ENCODE results near the gene SHTN1.

The SHTN1 gene

GRCh38 chr10:116907245-116907987 is 97.6 kb downstream of the SHTN1 start:
- TF ChIP-seq CTCF (IDR thresholded peaks at IDR 0.05; ENCODE audit: extremely low read depth, insufficient read depth, missing control alignments) = no peak
- in situ Hi-C loops (cut with MboI; ENCODE audit: low pct_unique_long_range_greater_than_20kb, low sequenced_read_pairs, unreplicated experiment) = no loop called here
- no peak for DNase-seq (ENCODE audit: low spot score)

GRCh38 chr10:116905845-116906210 is 99.2 kb downstream of the SHTN1 start:
- DNase-seq (ENCODE audit: low spot score) = no peak
- in situ Hi-C loops (cut with MboI; ENCODE audit: low pct_unique_long_range_greater_than_20kb, low sequenced_read_pairs, unreplicated experiment) = no loop called here

GRCh38 chr10:116899626-116900025 is 105.4 kb downstream of the SHTN1 start:
- in situ Hi-C loops (cut with MboI; ENCODE audit: low pct_unique_long_range_greater_than_20kb, low sequenced_read_pairs, unreplicated experiment) = no loop called here
- no peak for DNase-seq (ENCODE audit: low spot score)
- TF ChIP-seq CTCF (IDR thresholded peaks at IDR 0.05; ENCODE audit: extremely low read depth, insufficient read depth, missing control alignments) = no peak

More at GRCh38 chr10:116905845-116906210, 99.2 kb downstream of the SHTN1 start:
- TF ChIP-seq CTCF (IDR thresholded peaks at IDR 0.05; ENCODE audit: extremely low read depth, insufficient read depth, missing control alignments) = no peak

- no peak for DNase-seq (ENCODE audit: low spot score)
- TF ChIP-seq CTCF (IDR thresholded peaks at IDR 0.05; ENCODE audit: extremely low read depth, insufficient read depth, missing control alignments) = no peak
- in situ Hi-C loops (cut with MboI; ENCODE audit: low pct_unique_long_range_greater_than_20kb, low sequenced_read_pairs, unreplicated experiment) = no loop called here
These were observed 111.3 kb downstream of the SHTN1 start for GRCh38 chr10:116893686-116894037.

GRCh38 chr10:116892907-116893685 is 111.9 kb downstream of the SHTN1 start:
- in situ Hi-C loops (cut with MboI; ENCODE audit: low pct_unique_long_range_greater_than_20kb, low sequenced_read_pairs, unreplicated experiment) = no loop called here
- TF ChIP-seq CTCF (IDR thresholded peaks at IDR 0.05; ENCODE audit: extremely low read depth, insufficient read depth, missing control alignments) = no peak
- DNase-seq (ENCODE audit: low spot score) = no peak

GRCh38 chr10:116891208-116891607 is 113.8 kb downstream of the SHTN1 start:
- in situ Hi-C loops (cut with MboI; ENCODE audit: low pct_unique_long_range_greater_than_20kb, low sequenced_read_pairs, unreplicated experiment) = no loop called here
- no peak for TF ChIP-seq CTCF (IDR thresholded peaks at IDR 0.05; ENCODE audit: extremely low read depth, insufficient read depth, missing control alignments)
- no peak for DNase-seq (ENCODE audit: low spot score)

Data from GM13977 (cell line).